ENCODE measurements around the gene WDPCP. TPM values are rescaled to one million over a fixed set of nuclear protein-coding genes. Genes with fewer than 3 reads are reported as not detected.
A peak's percentile ranks its signal among the peaks of the same experiment; 100 is the strongest.

WDPCP gene
- total RNA-seq, 1 experiment from 2014 or later = 15.2 TPM

GRCh38 chr2:63225964-63226686, 362.2 kb downstream of the WDPCP start:
- H3K27ac ChIP-seq = peak overlapping the region; percentile 68

GRCh38 chr2:63218800-63219526, 369.3 kb downstream of the WDPCP start:
- Histone ChIP-seq H3K4me3 (no peak overlapping the region), H3K4me2 (no peak overlapping the region), H3K27ac (no peak overlapping the region), H3K9me2 (ENCODE audit: insufficient read depth) (no peaks in the 10 kb centered on the region; the same call in 1 of the 2 replicates), H3K27me3 (ENCODE audit: insufficient read depth, low read depth) (no peaks in the 10 kb centered on the region), H4K20me1 (ENCODE audit: insufficient read depth) (no peaks in the 10 kb centered on the region), H3K9me3 (ENCODE audit: insufficient read depth, low read depth) (no peaks in the 10 kb centered on the region), H3K36me3 (ENCODE audit: low read depth) (no peaks in the 10 kb centered on the region), H3K4me1 (replicated peaks; ENCODE audit: insufficient read depth) (peaks cover 9% of the 10 kb centered on the region), H3F3A (ENCODE audit: insufficient read depth, low read depth) (peaks cover 6% of the 10 kb centered on the region; the same call in 1 of the 2 replicates), H2AFZ (no peak overlapping the region), H3K79me2 (ENCODE audit: low read depth) (no peaks in the 10 kb centered on the region)
- peak; percentile 10 to 80 for DNase-seq
- TF ChIP-seq CTCF (conservative IDR thresholded peaks at IDR 0.05) (no peak), EZH2 (IDR thresholded peaks at IDR 0.05; ENCODE audit: low read depth) (no peak)
- ChIA-PET CTCF (no interaction called here), POLR2A (ENCODE audit: unreplicated experiment) (no interaction called here)
- BruUV-seq (replicated peaks) = no TSS peak
- intact Hi-C loops (cut with micrococcal nuclease; ENCODE audit: unreplicated experiment) = no loop called here

More at GRCh38 chr2:63225964-63226686, 362.2 kb downstream of the WDPCP start:
- intact Hi-C loops (cut with micrococcal nuclease; ENCODE audit: unreplicated experiment) = no loop called here
- no peaks in the 10 kb centered on the region for H3K79me2 ChIP-seq (ENCODE audit: low read depth)
- peak overlapping the region; percentile 51 for H3K4me2 ChIP-seq
- peaks cover 15% of the 10 kb centered on the region for H3F3A ChIP-seq (ENCODE audit: insufficient read depth, low read depth)
- H3K4me3 ChIP-seq = no peak overlapping the region
- no peaks in the 10 kb centered on the region for H4K20me1 ChIP-seq (ENCODE audit: insufficient read depth)
- no peaks in the 10 kb centered on the region; the same call in 1 of the 2 replicates for H3K9me2 ChIP-seq (ENCODE audit: insufficient read depth)
- ChIA-PET CTCF (no interaction called here), POLR2A (ENCODE audit: unreplicated experiment) (interaction anchor here (0.6 kb wide), 1 partner anchor 919 kb away, joined by 4 read pairs; no protein-coding TSS in a partner anchor)
- H3K36me3 ChIP-seq (ENCODE audit: low read depth) = no peaks in the 10 kb centered on the region
- peaks cover 32% of the 10 kb centered on the region for H3K4me1 ChIP-seq (replicated peaks; ENCODE audit: insufficient read depth)
- H2AFZ ChIP-seq = 0 out of 2 replicates have a peak overlapping the region, but pooled peaks have one; percentile 14
- DNase-seq = peak in 1 of 2 experiments; percentile 78
- no peaks in the 10 kb centered on the region; the same call in 1 of the 2 replicates for H3K9me3 ChIP-seq (ENCODE audit: insufficient read depth, low read depth)
- BruUV-seq (replicated peaks) = no TSS peak
- H3K27me3 ChIP-seq (ENCODE audit: insufficient read depth, low read depth) = no peaks in the 10 kb centered on the region
- TF ChIP-seq EZH2 (IDR thresholded peaks at IDR 0.05; ENCODE audit: low read depth) (no peak), CTCF (conservative IDR thresholded peaks at IDR 0.05) (no peak)

GRCh38 chr2:63195310-63195709, 393.0 kb downstream of the WDPCP start:
- no peaks in the 10 kb centered on the region for H3K9me3 ChIP-seq (ENCODE audit: insufficient read depth, low read depth)
- TF ChIP-seq EZH2 (IDR thresholded peaks at IDR 0.05; ENCODE audit: low read depth) (no peak), CTCF (conservative IDR thresholded peaks at IDR 0.05) (no peak)
- no peak overlapping the region for H2AFZ ChIP-seq
- no peaks in the 10 kb centered on the region for H3K4me1 ChIP-seq (replicated peaks; ENCODE audit: insufficient read depth)
- no peaks in the 10 kb centered on the region for H3K79me2 ChIP-seq (ENCODE audit: low read depth)
- BruUV-seq (replicated peaks) = no TSS peak
- H3F3A ChIP-seq (ENCODE audit: insufficient read depth, low read depth) = no peaks in the 10 kb centered on the region
- H4K20me1 ChIP-seq (ENCODE audit: insufficient read depth) = no peaks in the 10 kb centered on the region
- no peak overlapping the region for H3K27ac ChIP-seq
- POLR2A ChIA-PET (ENCODE audit: unreplicated experiment) = no interaction called here
- CTCF ChIA-PET = no interaction called here
- H3K27me3 ChIP-seq (ENCODE audit: insufficient read depth, low read depth) = no peaks in the 10 kb centered on the region
- H3K36me3 ChIP-seq (ENCODE audit: low read depth) = no peaks in the 10 kb centered on the region
- intact Hi-C loops (cut with micrococcal nuclease; ENCODE audit: unreplicated experiment) = no loop called here
- H3K4me3 ChIP-seq = no peak overlapping the region
- no peak overlapping the region for H3K4me2 ChIP-seq
- DNase-seq = no peak
- H3K9me2 ChIP-seq (ENCODE audit: insufficient read depth) = no peaks in the 10 kb centered on the region; the same call in 1 of the 2 replicates
